Stimulated activated CD4-positive, alpha-beta T cell treated with anti-CD3 and anti-CD28 coated beads, Interleukin-4, amount 100 ng/mL, for 24 hours (primary cell): Measurements from ENCODE around the gene KCNA1.

ENCODE experiments used
- DNase-seq: peaks from one replicate; pipeline ENCODE4 v3.0.0-alpha.2; 2020

The KCNA1 gene

DNA sequence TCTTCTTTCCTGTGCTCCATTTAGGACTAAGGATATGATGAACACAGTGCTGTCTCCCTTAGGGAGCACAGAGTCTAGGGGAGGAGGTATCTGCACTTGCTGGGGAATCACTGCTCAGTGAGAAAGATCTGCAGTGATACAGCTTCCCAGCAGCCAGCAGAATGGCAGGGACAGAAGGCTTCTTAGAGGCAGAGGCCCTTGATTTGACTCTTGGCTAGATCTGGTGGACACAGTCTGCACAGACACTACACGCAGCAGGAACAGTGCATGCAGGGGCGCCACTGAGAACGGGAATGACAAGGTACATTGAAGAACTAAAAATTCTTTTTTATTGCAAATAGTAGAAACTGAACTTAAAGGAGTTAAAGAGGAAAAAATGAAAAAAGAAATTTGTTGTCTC, 51.6 kb downstream of the KCNA1 start:
- no peak for DNase-seq

DNA sequence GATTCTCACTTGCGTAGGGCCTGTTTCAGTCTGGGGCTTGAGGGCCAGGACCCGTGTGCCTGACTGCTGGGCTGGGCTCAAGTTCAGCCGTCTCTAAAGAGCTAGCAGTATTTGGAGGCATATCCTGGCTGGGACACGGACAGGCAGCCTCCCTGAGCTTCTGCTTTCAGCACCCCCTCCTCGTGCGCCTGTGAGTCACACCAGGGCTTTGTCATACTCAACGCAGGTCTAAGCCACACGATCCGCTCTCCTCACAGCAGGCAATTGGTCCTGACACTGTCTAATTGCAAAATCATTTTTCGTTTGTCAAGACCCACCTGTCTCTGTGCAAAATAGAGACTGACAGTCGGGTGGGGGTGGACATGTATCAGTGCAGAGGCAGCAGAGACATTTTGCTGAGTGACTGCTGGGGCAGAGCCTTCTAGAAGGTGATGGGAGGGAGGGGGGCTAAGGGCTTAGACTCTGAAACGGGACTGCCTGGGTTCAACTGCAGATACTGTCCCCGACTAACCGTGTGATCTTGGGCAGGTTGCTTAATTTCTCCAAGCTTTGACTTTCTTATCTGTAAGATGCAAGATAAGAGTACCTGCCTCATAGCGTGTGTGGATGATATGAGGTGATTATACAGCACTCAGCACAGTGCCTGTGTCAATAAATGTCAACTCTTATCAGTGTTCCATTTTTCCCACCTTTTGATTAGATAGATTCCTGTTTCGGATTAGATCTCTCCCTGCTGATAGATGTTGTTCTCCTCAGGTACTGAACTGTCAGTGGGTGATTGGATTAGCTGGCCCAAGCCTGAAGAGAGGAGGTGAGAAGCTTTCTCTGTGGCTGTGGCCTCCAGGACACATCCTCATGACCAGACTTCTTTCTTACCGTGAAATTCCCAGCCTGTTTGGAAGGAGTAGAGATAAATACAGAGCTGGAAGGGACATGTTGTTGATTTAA, 53.1 kb downstream of the KCNA1 start:
- DNase-seq = no peak
